HG02588 (cell line): ENCODE results near the gene NHSL2.
"Not testable (repeated sequence)": the region's sequence is repeated elsewhere in the genome, so short reads cannot be mapped to it uniquely, and the experiment has no call there.

ENCODE experiments used
- ATAC-seq: cut with Tn5 transposase; IDR thresholded peaks from one replicate; pipeline ENCODE4 v1.9.1; 2021; ENCODE audit warnings: mild to moderate bottlenecking, moderate library complexity; ENCODE audit not compliant: unreplicated experiment

Gene NHSL2

DNA sequence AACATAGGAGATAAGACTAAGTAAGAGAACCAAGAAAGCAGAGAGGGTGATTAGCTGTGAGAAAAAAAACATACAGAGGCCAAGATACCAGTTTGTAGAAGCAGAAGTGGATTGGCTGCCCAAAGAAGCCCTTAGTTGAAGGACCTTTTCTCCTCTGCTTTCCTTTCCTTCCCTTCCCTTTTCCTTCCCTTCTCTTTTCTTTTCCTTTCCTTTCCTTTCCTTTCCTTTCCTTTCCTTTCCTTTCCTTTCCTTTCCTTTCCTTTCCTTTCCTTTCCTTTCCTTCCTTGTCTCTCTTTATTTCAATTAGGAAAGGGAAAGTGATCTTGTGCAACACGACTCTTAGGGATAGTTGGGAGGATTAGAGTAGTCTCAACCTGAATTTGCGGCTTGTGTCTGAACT, 128.2 kb downstream of the NHSL2 start:
- no peak for ATAC-seq

DNA sequence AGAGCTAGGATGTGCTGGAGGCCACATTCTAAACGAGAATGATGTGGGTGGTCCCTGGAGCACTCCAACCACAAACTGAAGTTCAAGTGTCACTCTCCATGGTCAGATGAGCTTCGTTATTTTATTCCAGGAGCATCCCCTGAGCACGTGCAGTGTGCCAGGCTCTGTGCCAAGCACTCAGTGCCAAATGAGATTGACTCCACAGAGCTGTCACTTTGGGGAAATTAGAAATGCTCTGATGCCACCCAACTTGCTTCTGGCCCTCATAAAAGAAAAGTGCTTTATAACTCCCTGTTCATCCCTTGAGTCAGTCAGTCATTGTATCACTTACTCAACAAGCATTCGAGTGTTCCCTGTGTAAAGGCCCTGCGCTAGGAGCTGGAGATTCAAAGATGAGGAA, 129.9 kb downstream of the NHSL2 start:
- ATAC-seq = no peak

DNA sequence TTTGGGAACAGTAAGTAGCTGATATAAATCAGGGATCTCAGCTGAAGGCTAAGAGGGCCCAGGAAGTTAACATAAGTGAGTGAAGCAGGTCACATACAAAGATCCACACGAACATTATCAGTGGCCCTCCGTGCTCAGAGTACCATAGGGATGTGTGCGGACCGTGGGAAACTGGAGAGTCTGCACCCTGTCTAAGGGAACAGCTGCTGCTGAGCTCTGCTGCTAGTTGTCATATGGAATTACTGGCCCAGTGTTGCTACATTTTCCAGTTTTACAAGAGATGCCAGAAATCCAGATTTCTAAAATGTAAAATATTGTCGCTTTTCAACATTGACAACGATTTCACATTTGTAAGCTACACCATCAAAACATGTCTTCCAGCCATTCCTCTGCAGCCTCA, 130.5 kb downstream of the NHSL2 start:
- ATAC-seq = no peak

DNA sequence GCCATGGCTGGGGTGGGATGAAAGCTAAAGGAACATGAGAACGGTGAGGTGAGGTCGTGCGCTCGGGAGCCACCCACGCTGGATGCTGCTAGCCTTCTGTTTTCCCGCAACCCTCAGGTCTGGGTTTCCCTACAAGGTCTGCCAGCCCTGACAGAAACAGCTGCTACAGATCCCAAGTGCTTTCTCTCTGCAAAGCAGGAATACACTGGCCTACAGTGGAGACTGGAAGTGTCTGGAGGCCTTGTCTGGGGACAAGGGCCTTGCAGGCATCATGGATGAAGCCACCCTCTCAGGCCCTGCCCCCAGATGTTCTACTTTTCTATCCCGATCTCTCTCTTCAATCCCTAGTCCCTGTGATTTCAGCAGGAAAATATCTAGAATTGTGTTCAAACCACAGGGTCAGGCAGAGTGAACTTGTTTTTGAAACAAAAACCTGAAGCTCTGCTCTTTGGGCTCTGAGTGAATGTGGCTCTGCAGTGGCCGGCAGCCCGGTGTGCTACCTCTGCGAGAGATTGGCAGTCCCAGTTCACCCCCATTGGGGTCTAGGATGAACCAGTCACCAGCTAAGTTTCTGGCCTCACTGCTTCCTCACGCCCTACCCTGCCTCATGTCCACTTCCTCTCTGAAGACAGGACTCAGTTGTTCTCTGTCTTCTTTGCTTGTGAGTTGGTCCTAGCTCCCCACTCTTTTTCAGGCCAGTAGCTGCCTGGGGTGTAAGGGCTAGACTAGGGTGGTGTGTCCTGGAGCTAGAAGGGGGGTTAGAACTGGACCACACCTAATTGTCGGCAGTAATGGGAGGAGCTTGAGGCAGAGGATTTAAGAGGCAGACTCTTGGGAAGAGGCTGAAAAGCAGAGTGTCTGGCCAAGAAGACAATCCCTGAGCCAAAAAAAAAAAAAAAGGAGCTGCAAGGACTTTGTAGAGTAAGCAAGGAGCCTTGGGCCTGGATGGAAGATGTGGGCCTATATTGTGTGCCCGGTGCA, 131.5 kb downstream of the NHSL2 start:
- no peak for ATAC-seq

DNA sequence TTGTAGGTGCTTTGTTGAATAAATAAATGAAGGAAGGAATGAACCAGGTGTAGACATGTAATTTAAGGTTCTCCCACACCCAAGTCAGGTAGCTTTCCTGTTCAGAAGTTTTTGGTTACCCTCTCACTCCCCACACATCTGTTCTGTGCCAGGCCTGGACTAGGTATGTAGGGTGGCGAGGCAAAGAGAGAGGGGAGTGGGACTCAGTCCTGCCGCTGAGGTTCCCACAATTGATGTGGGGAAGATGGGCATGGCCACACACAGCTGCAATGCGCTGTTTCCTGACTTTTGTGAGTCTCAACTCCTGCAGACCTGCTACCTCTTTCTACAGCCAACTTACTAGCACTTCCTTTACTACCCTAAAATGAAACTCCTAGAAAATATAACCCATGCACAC, 132.2 kb downstream of the NHSL2 start:
- no peak for ATAC-seq

DNA sequence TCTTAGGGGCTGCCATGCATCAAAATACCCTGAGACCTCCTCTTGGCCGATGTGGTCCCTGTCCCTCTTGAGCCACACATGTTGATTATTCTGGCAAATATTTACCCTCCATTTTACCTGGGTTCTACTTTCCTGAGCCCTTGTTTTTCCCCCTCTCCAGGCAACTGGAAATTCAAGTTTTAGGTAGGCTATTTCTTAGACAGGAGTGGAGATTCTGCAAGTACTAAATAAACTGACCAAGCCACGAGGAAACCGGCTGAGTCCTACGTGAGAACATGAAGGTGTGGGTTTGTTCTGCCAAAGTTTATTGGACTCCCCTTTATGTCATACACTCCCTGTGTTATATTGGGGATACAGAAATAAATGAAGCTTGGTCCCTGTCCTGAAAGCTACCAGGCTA, 133.0 kb downstream of the NHSL2 start:
- ATAC-seq = no peak

DNA sequence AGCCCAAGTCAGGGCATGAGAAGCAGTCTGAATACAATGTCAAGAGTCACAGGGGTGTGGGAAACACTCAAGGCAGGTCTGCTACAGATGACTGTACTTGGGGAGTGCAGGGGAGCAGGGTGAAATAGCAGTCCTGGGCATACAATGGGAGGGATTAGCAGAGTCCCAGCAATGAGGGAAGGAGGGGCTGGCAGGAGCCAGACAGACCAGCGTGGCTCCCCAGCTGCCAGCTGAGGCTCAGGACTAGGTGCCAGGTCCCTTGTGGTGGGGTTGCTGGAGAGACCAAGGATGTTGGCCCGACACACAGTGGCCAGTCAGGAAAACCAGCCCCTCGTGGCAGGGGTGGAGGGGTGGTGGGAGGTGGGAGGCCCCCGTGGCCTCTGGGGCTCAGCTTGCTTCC, 134.5 kb downstream of the NHSL2 start:
- no peak for ATAC-seq

DNA sequence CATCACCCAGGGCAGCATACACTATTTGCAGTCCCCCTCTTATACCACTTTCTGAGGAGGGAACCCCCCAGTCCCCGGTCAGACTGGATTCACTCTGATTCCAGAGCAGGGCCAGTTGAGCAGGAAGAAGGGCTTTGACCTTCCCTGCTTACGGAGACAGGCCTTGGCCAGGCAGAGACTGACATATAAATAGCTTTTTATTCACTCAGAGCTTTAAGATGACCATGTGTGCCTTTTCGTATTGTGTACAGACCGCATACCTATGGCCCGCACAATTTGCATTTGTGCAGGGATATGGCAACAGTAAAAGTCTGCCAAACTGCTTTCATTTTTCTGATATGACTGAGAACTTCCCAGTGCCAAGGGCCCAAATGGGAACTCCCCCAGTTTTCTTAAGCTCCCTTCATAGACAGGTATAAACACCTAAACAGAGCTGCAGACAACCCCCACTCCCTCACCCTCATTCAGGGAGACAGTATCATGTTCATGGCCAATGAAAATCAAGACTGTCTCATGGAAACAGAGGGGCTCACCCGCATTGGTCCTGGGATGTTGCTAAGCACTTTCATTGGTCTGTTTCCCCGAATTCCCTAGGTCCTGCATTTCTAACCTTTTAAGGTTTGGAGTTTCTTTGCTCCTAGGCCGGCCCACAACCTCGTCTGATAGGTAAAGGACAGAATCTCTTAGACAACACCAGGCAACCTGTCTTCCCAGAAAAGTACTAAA, 135.1 kb downstream of the NHSL2 start:
- no peak for ATAC-seq

DNA sequence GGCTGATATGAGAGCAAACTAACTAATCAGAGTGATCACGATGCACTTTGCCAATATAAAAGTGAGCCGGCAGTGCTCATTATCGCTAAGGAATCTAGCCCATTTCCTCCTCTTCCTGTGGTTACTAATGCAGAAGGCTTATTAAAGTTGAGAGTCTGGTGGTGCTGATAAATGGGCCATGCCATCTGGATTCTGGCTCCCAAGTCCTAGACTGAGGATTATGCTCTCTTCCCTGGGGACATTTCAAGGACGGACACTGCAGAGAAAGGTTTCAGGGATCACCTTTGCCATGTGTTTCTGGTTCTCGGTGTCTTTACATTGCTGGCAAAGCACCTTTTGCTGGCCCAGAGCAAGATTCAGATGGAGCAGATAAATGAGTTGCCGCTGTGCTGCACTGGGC, 135.8 kb downstream of the NHSL2 start:
- no peak for ATAC-seq

DNA sequence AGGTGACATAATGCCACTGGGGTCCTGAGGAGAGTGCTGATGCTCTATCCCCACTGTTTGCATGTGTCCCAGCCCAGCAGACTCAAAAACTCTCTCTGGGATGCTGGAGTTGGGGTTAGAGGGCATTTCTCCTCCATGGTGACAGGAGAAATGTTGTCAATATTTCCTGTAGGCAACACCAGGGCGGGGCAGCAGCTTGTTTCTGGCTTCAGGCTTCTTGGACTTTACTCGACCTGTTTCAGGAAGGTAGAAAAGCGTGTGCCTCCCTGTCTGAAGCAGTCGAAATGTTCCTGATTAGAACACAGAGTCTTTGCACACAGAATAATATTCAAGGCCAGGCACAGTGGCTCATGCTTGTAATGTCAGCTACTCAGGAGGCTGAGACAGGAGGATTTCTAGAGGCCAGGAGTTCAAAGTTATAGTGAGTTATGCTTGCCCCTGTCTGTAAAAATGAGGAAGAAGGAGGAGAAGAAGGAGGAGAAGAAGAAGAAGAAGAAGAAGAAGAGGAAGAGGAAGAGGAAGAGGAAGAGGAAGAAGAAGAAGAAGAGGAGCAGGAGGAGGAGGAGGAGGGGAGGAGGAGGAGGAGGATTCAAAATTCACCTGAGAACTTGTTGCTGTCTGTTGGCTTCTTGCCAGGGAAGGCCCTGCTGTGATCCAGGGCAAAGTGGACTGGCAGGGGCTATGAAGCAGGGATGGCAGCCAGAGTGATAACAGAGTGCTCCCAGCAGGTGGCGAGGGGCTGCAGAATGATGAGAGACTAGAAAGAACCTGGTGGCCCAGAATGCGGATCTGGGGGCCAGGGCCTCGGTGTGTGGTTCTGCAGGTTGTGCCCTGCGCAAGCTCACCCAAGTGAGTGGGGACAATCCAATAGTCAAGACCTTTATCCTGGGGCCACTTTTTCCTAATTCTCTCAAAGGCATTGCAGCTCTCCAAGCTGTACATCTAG, 138.1 kb downstream of the NHSL2 start:
- no peak for ATAC-seq

DNA sequence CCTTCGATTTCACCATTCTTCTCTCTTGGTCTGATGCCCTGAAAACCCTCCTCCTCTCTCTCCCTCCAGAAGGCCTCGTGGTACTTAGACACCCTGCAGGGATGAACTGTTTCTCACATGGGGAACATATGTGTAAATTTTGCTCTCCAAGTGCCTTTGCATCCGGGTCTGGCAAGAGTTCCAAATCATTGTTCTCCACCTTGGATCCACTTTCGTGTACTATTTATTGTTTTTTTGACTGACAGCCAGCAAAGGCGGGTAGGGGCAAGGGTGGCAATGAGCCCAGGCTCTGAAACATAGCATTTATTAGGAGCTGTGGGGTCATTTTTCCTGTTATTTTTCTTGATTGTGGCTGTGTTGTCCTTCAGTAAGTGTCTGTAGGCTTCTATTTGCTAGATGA, 139.4 kb downstream of the NHSL2 start:
- ATAC-seq = no peak

DNA sequence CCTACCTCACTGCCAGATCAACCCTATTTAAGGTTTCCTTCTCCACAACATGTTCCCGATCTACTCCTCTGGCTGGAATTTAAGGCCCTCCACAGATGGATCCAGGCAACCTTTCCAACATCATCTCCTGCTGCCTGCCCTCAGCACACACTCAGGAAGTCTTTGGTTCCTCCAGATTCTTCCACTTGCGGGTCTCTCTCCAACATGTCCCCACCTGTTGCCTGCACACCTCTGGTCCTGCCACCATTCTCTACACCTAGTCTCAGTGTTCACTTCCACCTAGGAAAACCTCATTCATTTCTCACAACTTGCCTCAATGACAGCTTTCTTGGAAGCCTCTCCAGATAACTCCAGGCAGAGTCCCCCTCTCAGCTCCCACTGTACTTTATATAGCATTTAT, 140.9 kb downstream of the NHSL2 start:
- ATAC-seq = no peak

DNA sequence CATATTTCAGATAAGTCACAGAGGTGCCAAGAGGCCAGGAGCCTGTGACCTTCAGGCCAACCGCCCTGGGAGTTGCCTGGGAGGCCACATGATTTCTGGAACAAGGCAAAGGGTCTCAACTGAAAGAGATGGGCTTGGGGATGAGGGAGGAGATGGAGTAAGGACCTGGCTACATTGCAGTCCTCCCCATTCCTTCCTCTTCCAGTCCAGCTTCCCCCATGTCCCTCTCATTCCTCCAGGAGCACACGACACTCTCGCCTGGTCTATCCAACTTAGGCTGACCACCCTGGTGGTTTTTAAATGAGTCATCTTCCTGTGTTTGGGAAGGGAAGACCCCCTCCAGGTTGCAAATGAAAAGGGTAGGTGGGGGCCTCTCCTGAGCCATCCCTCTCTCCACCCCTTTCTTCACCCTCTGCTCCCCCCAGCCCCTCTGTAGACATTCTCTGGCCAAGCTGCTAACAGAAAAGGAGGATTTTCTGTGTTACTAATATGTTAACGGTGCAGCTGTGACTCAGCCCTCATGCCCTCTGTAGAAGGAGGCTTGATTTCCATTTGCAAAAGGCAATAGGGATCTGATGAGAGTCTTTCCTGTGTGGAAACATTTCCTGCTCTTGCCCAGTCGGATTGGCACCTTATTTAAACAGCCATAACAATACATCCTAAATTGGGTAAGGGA, 141.9 kb downstream of the NHSL2 start:
- ATAC-seq = no peak

DNA sequence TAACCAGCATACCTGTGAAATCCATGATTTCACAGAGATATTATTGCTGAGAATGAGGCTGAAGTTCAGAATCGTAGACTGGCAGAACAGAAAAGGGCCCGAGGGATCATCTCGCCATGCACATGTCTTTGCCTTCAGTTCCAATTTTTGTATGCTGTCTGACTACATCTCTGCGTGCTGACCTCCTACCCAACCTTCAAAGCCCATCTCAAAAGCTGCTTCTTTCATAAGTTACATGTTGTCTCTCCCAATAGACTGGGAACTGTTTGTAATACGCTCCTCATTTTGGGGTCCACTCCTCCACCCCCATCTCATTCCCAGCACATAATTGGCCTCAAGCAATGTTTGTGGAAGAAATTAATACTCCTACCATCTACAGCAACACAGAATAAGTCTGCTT, 142.9 kb downstream of the NHSL2 start:
- no peak for ATAC-seq

DNA sequence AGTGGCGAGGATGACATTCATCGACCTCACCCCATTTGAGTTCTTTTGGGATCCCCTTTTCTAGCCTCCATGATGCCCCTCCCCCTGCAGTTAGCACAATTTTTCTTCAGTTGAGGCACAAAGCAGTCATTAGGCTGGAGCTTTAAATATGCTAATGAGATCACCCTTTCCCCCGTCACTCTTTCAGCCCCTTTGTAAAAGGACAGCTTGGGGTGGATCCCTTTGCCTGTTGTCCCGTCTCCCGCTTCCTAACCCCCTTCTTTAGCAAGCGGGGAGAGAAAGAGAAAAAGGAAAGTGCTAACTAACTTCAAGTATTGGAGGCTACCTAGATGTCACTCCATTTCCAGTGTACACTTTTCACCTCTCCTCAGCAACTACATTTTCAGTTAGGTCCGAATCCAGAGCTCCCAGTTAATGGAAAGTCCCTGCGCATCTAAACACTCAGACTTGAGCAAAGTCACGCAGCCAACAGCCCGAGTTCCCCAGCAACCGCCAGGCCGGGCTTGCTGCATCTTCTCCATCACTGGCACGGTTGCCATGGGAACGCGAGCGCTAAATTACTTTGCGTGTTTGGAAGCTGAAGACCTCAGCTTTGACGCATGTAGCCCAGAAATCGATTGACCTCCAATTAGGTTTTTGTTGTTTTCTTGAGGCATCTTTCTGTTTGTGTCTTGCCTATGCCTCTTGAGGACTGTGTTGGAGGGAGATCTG, 144.3 kb downstream of the NHSL2 start:
- ATAC-seq = no peak

DNA sequence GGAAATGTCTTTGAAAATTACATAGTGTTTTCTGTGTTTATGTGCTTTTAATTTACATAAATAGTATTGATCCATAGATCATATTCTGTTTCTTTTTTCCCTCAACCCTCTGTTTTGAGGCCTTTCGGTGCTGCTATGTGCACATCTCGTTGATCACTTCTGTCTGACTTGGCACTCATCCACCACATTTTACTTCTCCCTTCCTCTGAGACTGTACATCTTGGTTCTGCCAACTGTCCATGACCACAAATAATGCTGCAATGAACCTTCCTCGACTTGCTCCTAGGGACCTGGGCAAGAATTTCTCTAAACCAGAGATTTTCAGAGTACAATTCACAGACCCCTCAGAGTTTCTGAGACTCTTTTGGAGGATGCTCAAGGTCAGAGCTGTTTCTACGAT, 146.7 kb downstream of the NHSL2 start:
- ATAC-seq = no peak

DNA sequence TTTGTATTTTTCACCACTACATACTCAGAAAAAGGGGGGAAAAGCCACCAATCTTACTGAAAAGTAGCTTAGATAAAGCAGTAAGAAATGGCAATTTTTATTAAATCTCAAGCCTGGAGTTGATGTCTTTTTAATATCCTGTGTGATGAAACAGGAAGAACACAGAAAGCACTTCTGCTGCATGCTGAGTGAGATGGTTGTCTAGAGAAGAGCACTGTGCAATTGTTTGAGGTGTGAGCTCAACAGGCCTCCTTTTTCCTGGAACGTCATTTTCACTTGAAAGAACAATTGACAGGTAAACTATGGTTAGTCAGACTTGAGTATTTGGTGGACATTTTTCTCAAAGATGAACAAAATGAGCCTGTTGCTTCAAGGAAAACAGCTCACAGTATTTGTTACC, 147.2 kb downstream of the NHSL2 start:
- ATAC-seq = no peak

DNA sequence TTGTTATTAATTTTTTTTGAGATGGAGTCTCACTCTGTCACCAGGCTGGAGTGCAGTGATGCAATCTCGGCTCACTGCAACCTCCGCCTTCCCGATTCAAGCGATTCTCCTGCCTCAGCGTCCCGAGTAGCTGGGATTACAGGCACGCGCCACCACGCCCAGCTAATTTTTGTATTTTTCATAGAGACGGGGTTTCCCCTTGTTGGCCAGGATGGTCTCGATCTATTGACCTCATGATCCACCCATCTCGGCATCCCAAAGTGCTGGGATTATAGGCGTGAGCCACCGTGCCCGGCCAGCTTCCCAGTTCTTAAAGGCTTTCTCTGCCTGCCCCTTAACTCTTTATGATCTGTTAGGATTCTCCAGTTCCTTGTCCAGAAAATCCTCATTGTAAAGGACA, 147.7 kb downstream of the NHSL2 start:
- not testable (repeated sequence) for ATAC-seq

DNA sequence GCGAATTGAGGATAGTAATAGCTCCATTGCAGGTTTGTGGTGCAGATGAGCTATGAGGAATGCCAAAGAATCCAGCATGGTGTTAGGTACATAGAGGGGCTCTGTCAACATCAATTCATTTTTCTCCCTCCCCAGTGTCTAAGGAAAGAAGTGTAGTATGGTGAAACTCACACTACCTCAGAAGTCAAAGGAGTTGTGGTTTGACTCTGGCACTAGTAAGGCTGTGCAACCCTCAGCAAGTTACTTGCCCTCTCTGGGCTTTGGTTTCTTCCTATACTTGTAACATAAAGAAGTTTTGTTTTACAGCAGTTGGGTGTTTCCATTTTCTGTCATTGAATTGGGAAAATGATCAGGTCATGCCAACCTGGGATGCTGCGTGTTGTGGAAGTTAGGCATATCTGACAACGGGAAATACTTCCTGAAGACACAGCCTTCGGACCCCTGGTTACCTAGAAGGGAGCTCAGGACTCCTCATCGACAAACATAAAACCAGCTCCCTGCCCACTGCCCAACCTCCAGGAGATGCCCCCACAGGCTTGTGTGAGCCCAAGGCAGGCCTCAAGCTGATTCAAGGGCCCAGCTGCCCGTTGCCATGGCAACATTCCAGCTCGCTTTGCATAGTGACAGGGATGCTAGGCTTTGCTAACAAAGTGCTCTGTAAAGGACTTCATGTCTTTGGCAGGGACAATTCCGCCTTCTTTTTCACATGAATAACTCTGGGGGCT, 149.7 kb downstream of the NHSL2 start:
- ATAC-seq = no peak
